A549 treated with Hydrocortisone at 1 μM for 4 hours (cell line): Measurements from ENCODE around the gene PGD. TPM values are rescaled to one million over a fixed set of nuclear protein-coding genes. Genes with fewer than 3 reads are reported as not detected.

Experiments
- total RNA-seq: library from RNA; stranded (reverse); fragments of 200-300 nt; extraction: Qiagen RNA extraction; gene quantifications from 5 replicates; pipeline ENCODE4 v1.2.3, GENCODE V29; 2022

PGD gene
- 1,044 to 1,330 TPM (median 1,108 TPM) in 5 replicates for total RNA-seq

GRCh38 chr1:10398734-10399443 lies at the start of gene PGD:
TSS of gene PGD (plus strand) at chr1:10399064. CDS start at chr1:10399118, 54 bp downstream.

GRCh38 chr1:10430216-10431069 lies 31.6 kb downstream of the PGD start, which contains the start of gene CENPS:
TSS of gene CENPS (plus strand) at chr1:10430433. CDS start at chr1:10430518, 85 bp downstream.

GRCh38 chr1:10449751-10450150 lies 50.9 kb downstream of the PGD start, which contains the start of gene CORT:
TSS of gene CORT (plus strand) at chr1:10450031. CDS start at chr1:10450224, 193 bp downstream.

Other genes with a start within 250 kb of the PGD start
- 10.5 to 17.0 TPM (median 13.4 TPM) in 5 replicates for gene KIF1B, start 188.5 kb upstream of the PGD start, total RNA-seq
- gene CENPS, start 31.4 kb downstream of the PGD start, total RNA-seq: 26.5 to 30.3 TPM (median 29.4 TPM) in 5 replicates
- 0.13 to 0.38 TPM (median 0.24 TPM) in 5 replicates for gene CORT, start 51.0 kb downstream of the PGD start, total RNA-seq
- gene DFFA, start 73.5 kb downstream of the PGD start, total RNA-seq: 22.0 to 24.8 TPM (median 24.4 TPM) in 5 replicates
- gene PEX14, start 75.9 kb downstream of the PGD start, total RNA-seq: 14.3 to 15.5 TPM (median 14.5 TPM) in 5 replicates